Endothelial cell of umbilical vein (primary cell): ENCODE measurements around the gene CARMIL1. TPM values are rescaled to one million over a fixed set of nuclear protein-coding genes. Genes with fewer than 3 reads are reported as not detected.

Source experiments
- BruUV-seq: library from RNA; stranded (reverse); fragments of 400-500 nt; replicated peaks from 2 replicates; lab custom pipeline; 2021; lab: Mats Ljungman, UMichigan
- CTCF ChIA-PET: fragments of 300-600, 350-600 bp; sonication (Branson Sonifier 250); formaldehyde crosslinking; loops from one replicate; lab custom pipeline; 2021; ENCODE audit warnings: antibody characterized with exemption, inconsistent platforms; lab: Charles Lee
- POLR2A ChIA-PET: fragments of 300-600, 350-600 bp; sonication (Branson Sonifier 250); formaldehyde crosslinking; loops from one replicate; lab custom pipeline; 2021; ENCODE audit warnings: antibody characterized with exemption, inconsistent platforms; lab: Charles Lee
- DNase-seq: peaks from one replicate; pipeline ENCODE4 v3.0.0-alpha.2; 2011; ENCODE audit warnings: low read depth, low spot score
- FAIRE-seq: peaks from 2 replicates; lab custom pipeline; 2011; peaks lifted over from hg19 to GRCh38; lab: Jason Lieb, UNC
- H2AFZ ChIP-seq: 2 replicates; pipeline ENCODE4 v1.6.0; 2012; ENCODE audit warnings: low read depth, low read length, control low read depth, inconsistent platforms
- H3K27ac ChIP-seq: 2 replicates; pipeline ENCODE4 v1.5.1; 2011; ENCODE audit warnings: low read depth, mild to moderate bottlenecking, control low read depth, low read length, moderate library complexity; ENCODE audit not compliant: insufficient read depth
- H3K27me3 ChIP-seq, 2 experiments: 2 replicates each; pipeline versions ENCODE4 v1.6.0 to v1.6.1; 2011; ENCODE audit warnings: low read length in 2 of 2, mixed read lengths in 1 of 2; ENCODE audit not compliant: control insufficient read depth in 2 of 2, insufficient read depth in 2 of 2
- H3K36me3 ChIP-seq, 2 experiments: 2 replicates in 1 of 2; 3 replicates in 1 of 2; pipeline ENCODE4 v1.5.1; 2011; ENCODE audit warnings: low read length in 2 of 2, mild to moderate bottlenecking in 1 of 2, moderate library complexity in 1 of 2; ENCODE audit not compliant: control insufficient read depth in 2 of 2, insufficient read depth in 2 of 2; ENCODE audit errors: extremely low read depth in 1 of 2
- H3K4me1 ChIP-seq: 3 replicates; pipeline ENCODE4 v1.5.1; 2011; ENCODE audit warnings: mild to moderate bottlenecking, low read length; ENCODE audit not compliant: control insufficient read depth, insufficient read depth; ENCODE audit errors: extremely low read depth
- H3K4me2 ChIP-seq: 2 replicates; pipeline ENCODE4 v1.6.1; 2011; ENCODE audit warnings: low read length, control low read depth, mixed read lengths; ENCODE audit not compliant: insufficient read depth
- H3K4me3 ChIP-seq, 3 experiments: fragments of 200-600 bp in 1 of 3; sonication (generic), shearing (Covaris generic) in 1 of 3; replicated peaks in 1 of 3; 2 replicates each; pipeline ENCODE4 v1.5.1; 2011 to 2016; ENCODE audit warnings: control low read depth in 3 of 3, low read length in 3 of 3, mild to moderate bottlenecking in 2 of 3, inconsistent platforms in 1 of 3, low read depth in 1 of 3, moderate library complexity in 1 of 3; ENCODE audit not compliant: insufficient read depth in 1 of 3
- H3K79me2 ChIP-seq: 2 replicates; pipeline ENCODE4 v1.6.0; 2012; ENCODE audit warnings: low read length, inconsistent platforms; ENCODE audit not compliant: control insufficient read depth, insufficient read depth
- H3K9ac ChIP-seq: replicated peaks from 2 replicates; pipeline ENCODE3; 2011; ENCODE audit warnings: low read length, control low read depth; ENCODE audit not compliant: insufficient read depth; ENCODE audit errors: extremely low read depth
- H3K9me1 ChIP-seq: replicated peaks from 3 replicates; pipeline ENCODE4 v1.6.0; 2011; ENCODE audit warnings: mild to moderate bottlenecking, low read length; ENCODE audit not compliant: control insufficient read depth, insufficient read depth; ENCODE audit errors: extremely low read depth
- H3K9me3 ChIP-seq: replicated peaks from 2 replicates; pipeline ENCODE4 v1.5.1; 2012; ENCODE audit warnings: low read length, inconsistent platforms; ENCODE audit not compliant: control insufficient read depth, insufficient read depth
- H4K20me1 ChIP-seq: replicated peaks from 2 replicates; pipeline ENCODE3; 2011; ENCODE audit warnings: mild to moderate bottlenecking, low read length; ENCODE audit not compliant: control insufficient read depth, insufficient read depth; ENCODE audit errors: extremely low read depth
- EZH2 ChIP-seq: IDR thresholded peaks from 2 replicates; pipeline ENCODE4 v1.6.1; 2012; ENCODE audit warnings: borderline replicate concordance, low read depth, mild to moderate bottlenecking, moderate library complexity, low read length, inconsistent platforms; ENCODE audit not compliant: severe bottlenecking
- FOS ChIP-seq: IDR thresholded peaks from 2 replicates; pipeline ENCODE4 v1.6.1; 2011; ENCODE audit warnings: mild to moderate bottlenecking, low read length, moderate library complexity, borderline replicate concordance; ENCODE audit not compliant: insufficient read depth
- GATA2 ChIP-seq: IDR thresholded peaks from 2 replicates; pipeline ENCODE4 v1.7.0; 2011; ENCODE audit warnings: low read depth, mild to moderate bottlenecking, moderate library complexity, mixed read lengths, low read length; ENCODE audit not compliant: insufficient read length, insufficient read depth
- JUN ChIP-seq: IDR thresholded peaks from 2 replicates; pipeline ENCODE4 v1.6.1; 2011; ENCODE audit warnings: borderline replicate concordance, low read depth; ENCODE audit not compliant: insufficient read length, insufficient read depth
- MYC ChIP-seq: IDR thresholded peaks from one replicate; pipeline ENCODE4 v1.6.1; 2011; ENCODE audit warnings: mild to moderate bottlenecking, low read depth, low read length
- POLR2A ChIP-seq: IDR thresholded peaks from 2 replicates; pipeline ENCODE4 v1.6.1; 2012; ENCODE audit warnings: low read depth, mild to moderate bottlenecking, control low read depth, low read length
- POLR2AphosphoS5 ChIP-seq: IDR thresholded peaks from 2 replicates; pipeline ENCODE4 v1.6.1; 2012; ENCODE audit warnings: low read depth, mild to moderate bottlenecking, control low read depth, low read length, moderate library complexity; ENCODE audit not compliant: insufficient read depth
- dilution Hi-C: fragments of 300-500 bp; cut with MboI; formaldehyde crosslinking; loops from one replicate; pipeline ENCODE4 v1.15.0; 2019; ENCODE audit warnings: low sequenced_read_pairs; ENCODE audit not compliant: extremely low pct_ligation_motif_present
- intact Hi-C: fragments of 100-400 bp; cut with micrococcal nuclease; formaldehyde crosslinking; loops from one replicate; pipeline ENCODE4 v1.10.0; 2022
- polyA plus RNA-seq, 4 experiments: library from polyadenylated mRNA; depleted of rRNA in 3 of 4; stranded (reverse) in 3 of 4; unstranded in 1 of 4; fragments of >200 nt; gene quantifications; 2 replicates each; pipeline versions ENCODE4 v1.2.1 to v1.2.3, GENCODE V29; 2011 to 2012; ENCODE audit warnings: missing spikeins in 1 of 4
- total RNA-seq: library from RNA; stranded (reverse); gene quantifications from 2 replicates; pipeline ENCODE4 v1.2.3, GENCODE V29; 2021
- TF ChIP-seq, protein P1 (sequence below): IDR thresholded peaks from 2 replicates; pipeline ENCODE4 v1.6.1; 2011; ENCODE audit not compliant: insufficient read depth, insufficient read length
- TF ChIP-seq, protein P2 (sequence below), 2 donors: IDR thresholded peaks; 1 replicate in 1 of 2; 2 replicates in 1 of 2; pipeline ENCODE4 v1.5.1; 2011; ENCODE audit warnings: low read length in 2 of 2, mild to moderate bottlenecking in 2 of 2, moderate library complexity in 2 of 2, control low read depth in 1 of 2, inconsistent platforms in 1 of 2, low read depth in 1 of 2; ENCODE audit not compliant: insufficient read depth in 1 of 2; ENCODE audit errors: extremely low read depth in 1 of 2

The CARMIL1 gene
- total and polyA plus RNA-seq, 2 donors (not counting 3 experiments of a cell fraction or from before 2014, with no cell fraction given), result 1.3 to 8.7 TPM

DNA sequence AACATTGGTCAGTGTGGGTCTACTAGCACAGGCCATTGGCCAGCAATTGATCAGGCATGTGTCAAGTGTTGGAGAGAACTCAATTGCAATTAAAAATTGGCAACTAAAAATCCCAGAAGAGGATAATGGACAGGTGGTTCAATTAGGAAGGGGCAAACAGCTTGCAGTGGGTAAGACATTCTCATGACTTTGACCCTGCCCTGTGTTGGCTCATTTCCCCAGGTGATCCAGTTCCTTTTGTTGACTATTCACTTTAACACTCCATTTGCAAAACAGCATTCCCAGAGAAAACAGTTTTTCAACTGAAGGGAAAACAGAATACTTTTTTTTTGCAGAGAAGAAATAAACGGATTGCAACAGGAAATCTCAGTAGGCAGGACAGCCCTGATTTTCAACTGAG is 343.9 kb downstream of the CARMIL1 start:
- no peak overlapping the region for H3K27ac ChIP-seq
- no peaks in the 10 kb centered on the region for H3K79me2 ChIP-seq
- H3K4me2 ChIP-seq, result no peak overlapping the region
- CTCF ChIA-PET, result no interaction called here
- no peaks in the 10 kb centered on the region for H3K9me1 ChIP-seq
- DNase-seq, result no peak
- H2AFZ ChIP-seq, result no peak overlapping the region
- H3K9ac ChIP-seq, result no peak overlapping the region
- no peak for FAIRE-seq
- H3K27me3 ChIP-seq, result no peaks in the 10 kb centered on the region
- no peaks in the 10 kb centered on the region for H3K4me1 ChIP-seq
- POLR2A ChIA-PET, result no interaction called here
- no peak overlapping the region for H3K4me3 ChIP-seq
- dilution Hi-C loops (no loop called here), intact Hi-C loops (no loop called here)
- no peaks in the 10 kb centered on the region for H3K9me3 ChIP-seq
- TF ChIP-seq FOS (no peak), MYC (no peak), POLR2AphosphoS5 (no peak), EZH2 (no peak), JUN (no peak), POLR2A (no peak), GATA2 (no peak)
- TF ChIP-seq, protein P1, sequence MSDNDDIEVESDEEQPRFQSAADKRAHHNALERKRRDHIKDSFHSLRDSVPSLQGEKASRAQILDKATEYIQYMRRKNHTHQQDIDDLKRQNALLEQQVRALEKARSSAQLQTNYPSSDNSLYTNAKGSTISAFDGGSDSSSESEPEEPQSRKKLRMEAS, result no peak
- TF ChIP-seq, protein P2, sequence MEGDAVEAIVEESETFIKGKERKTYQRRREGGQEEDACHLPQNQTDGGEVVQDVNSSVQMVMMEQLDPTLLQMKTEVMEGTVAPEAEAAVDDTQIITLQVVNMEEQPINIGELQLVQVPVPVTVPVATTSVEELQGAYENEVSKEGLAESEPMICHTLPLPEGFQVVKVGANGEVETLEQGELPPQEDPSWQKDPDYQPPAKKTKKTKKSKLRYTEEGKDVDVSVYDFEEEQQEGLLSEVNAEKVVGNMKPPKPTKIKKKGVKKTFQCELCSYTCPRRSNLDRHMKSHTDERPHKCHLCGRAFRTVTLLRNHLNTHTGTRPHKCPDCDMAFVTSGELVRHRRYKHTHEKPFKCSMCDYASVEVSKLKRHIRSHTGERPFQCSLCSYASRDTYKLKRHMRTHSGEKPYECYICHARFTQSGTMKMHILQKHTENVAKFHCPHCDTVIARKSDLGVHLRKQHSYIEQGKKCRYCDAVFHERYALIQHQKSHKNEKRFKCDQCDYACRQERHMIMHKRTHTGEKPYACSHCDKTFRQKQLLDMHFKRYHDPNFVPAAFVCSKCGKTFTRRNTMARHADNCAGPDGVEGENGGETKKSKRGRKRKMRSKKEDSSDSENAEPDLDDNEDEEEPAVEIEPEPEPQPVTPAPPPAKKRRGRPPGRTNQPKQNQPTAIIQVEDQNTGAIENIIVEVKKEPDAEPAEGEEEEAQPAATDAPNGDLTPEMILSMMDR (IDR thresholded peaks at IDR 0.05; ENCODE audit: extremely low read depth in 1 of 2, insufficient read depth in 1 of 2, low read depth in 1 of 2, low read length in 2 of 2), result no peak
- no peaks in the 10 kb centered on the region for H3K36me3 ChIP-seq
- BruUV-seq, result no TSS peak
- no peaks in the 10 kb centered on the region for H4K20me1 ChIP-seq
